ENCODE measurements around the gene FBRSL1.

FBRSL1 gene

DNA sequence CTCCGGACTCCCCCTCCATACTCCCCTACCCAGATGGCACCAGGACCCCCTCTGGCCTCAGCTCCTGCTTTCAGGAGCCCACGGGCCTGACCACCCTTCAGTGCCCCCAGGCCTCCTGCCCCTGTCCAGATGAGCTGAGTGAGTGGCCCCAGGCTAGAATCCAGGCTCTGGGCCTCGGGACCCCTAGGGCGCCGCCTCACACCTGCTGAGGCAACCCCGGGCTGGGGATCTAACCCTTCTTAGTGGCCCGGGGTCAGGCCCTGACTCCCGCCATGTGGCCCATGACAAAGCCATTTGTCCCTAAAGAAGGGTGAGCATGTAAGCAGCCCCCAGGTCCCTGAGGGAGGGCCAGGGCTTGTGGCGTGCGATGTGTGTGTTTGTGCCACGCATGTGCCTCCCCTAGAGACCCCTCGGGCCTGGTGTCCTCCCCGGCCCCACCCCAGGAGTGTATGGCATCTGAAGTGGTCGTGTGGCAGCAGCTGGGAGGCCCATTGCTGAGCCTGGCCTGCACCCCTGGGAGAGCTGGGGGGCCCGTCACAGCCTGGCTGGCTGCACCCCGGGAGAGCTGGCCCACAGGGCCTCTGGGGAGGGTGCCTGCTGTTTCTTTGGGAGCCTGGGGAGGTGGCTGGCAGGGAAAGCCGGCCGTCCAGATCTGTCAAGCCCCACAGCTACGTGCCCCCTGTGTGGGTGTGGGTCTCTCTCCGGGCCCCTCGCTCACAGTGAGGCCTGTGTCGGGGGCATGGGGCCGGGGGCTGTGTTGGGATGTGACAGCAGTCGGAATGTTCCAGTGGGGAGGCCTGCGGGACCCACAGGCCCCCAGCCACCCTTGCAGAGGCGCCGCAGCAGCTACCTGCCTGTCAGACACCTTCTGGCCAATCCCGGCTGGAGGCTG lies 7.8 kb downstream of the FBRSL1 start:
- DNase-seq (ENCODE audit: low read depth), result no peak

DNA sequence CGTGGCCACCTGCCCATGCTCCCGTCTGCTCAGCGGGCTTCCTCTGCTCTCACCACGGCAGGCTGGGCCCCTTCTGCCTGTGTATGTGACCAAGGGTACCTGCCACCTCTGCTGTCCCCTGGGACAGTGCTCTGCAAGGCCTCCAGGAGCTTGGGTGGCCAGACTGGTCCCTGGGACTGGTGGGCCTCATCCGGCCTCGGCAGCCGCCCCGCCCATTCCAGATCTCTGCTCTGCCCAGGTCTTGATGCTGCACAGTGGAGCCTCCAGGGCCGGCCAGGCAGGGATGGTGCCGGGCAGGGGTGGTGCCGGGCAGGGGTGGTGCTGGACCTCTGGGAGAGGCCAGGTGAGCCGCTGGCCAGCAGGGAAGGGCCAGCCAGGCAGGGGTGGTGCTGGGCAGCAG lies 9.0 kb downstream of the FBRSL1 start:
- DNase-seq (ENCODE audit: low read depth), result no peak

- DNase-seq (ENCODE audit: low read depth), result no peak
Measured at GRCh38 chr12:132500142-132500855, 10.3 kb downstream of the FBRSL1 start.

- DNase-seq (ENCODE audit: low read depth), result no peak
Measured at GRCh38 chr12:132500856-132501180, 10.9 kb downstream of the FBRSL1 start.

DNA sequence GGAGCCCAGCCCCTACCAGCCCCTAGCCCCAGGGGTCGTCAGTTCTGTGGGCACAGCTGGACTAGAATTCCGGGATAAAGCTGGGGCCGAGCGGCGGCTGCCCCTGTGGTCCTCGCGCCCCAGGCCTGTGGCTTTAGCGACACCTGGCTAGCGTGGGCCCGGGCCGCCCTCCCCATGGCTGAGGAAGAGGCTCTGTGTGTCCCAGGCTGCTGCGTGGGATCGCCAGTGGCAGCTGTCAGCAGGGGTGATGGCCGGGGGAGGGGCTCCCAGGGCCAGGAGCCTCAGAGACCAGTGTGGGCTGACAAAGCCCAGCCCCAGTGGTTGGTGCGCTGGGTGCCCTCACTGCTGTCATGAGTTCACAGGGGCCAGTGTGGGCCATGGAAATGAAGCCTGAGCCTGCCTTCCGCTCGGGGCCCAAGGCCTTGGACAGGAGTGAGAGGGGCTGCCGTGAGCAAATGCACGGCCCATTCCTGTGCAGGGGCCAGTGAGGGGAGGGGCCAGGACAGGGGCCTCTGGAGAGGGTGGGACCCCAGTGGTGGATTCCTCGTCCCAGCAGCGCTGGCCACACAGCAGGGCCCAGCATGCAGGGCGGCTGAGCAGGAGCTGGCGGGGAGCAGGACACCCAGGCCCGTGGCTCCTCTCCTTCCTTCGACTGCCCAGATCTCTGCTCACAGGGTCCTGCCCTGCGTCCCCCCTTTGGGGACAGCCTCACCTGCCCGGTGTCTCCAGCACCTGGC lies 11.4 kb downstream of the FBRSL1 start:
- DNase-seq (ENCODE audit: low read depth), result no peak

DNA sequence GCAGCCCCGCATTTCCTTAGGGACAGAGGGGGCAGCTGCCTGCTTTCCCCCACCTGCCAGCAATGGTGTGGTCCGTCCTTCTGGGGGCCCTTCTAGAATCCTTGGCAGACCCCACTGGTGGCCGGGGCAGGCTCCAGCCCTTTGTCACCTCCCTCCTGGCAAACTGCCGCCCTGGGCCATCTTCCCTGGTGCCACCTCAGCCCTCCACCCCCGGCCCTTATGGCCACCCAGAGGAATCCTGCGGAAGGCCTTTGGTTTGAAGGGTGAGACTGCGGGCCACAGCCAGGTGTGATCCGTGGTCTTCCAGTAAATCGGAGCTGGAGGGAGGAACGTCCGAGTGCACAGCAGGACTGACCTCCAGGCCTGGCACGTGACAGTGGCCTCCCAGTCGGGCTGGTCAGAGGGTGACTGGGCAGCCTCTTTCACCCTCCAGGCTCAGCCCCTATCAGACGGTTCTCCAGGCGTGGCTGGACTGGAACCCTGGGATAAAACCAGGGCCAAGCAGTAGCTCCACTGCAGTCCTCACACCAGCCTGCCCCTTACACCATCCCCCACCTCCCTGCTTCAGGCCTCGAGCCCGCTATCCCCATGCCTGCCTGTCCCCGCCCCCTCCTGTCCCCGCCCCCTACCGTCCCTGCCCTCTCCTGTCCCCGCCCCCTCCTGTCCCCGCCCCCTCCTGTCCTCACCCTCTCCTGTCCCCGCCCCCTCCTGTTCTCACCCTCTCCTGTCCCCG lies 12.4 kb downstream of the FBRSL1 start:
- no peak for DNase-seq (ENCODE audit: low read depth)

GRCh38 chr12:132502882-132503193 lies 12.9 kb downstream of the FBRSL1 start:
- no peak for DNase-seq (ENCODE audit: low read depth)

- no peak for DNase-seq (ENCODE audit: low read depth)
Measured at GRCh38 chr12:132503618-132504204, 13.8 kb downstream of the FBRSL1 start.

- no peak for DNase-seq (ENCODE audit: low read depth)
Measured at GRCh38 chr12:132505105-132505851, 15.3 kb downstream of the FBRSL1 start.

DNA sequence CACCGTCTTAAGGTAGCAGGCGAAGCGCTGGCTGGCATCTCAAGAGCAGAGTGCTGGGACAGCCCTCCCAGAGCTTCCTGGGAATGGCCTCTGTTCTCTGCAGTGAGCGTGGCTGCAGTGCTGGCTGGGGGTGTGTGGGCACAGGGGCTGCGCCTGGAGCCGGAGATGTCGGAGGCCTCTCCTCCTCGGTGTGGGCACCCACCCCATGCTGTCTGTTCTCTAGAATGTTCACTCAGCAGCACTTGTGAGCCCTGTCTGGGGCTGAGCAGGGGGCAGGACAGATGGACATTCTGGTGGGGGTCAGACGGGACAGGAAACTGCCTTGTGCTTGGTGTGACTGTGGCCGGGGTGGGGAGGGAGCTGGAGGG lies 15.9 kb downstream of the FBRSL1 start:
- no peak for DNase-seq (ENCODE audit: low read depth)

DNA sequence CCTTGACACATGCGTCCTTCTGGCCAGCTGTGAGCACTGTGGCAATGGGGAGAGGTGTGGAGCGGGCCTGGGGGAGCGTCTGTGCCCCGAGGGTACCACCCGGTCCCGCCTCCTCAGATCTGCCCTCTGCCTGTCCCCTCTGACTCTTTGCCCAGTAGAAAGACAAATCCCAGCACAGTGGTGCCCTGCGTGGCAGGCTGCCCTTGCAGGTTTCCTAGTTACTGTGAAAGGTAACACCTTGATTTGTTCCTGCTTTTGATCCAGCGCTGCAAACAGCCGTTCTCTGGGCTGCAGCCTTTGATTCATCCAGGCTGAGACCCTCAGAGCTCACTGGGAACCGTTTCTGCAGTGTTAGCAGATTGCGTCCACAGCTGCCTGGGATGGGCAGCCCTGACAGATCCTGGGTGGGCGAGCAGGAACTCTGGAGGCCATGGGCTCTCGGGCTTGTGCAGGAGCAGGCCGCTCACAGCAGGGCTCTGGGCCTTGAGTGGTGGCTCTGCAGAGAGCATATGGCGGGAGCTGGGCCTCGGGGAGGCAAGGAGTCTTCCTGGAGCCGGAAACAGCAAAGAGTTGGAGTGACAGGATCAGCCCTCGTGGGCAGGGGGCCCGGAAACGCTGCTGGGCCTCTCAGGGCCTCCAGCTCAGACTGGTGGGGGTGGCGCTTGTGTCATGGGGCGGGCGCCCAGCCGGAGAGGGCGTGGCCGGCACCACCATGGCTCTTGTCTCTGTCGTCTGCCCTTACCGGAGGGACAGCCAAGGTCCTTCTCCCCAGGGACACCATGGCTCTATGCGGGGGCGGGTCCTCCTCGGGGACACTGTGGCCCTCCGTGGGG lies 16.6 kb downstream of the FBRSL1 start:
- peak; percentile 82 for DNase-seq (ENCODE audit: low read depth)

DNA sequence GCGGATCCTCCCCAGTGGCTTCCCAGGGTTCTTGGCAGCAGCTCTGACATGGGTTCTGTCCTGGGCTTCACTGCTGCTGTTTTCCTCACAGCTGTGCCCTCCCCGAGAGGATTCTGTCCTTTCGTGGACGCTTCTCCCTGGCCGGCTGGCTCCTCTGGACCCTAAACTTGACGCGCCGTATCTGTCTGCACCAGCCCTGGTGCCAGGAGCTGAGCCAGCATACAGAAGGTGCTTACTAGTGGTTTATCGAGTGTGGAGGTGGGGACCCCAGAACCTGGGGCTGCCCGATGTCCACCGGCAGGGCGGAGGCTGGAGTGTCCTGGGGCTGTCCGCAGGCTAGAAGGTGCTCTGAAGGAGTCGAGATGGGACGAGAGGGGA lies 17.2 kb downstream of the FBRSL1 start:
- DNase-seq (ENCODE audit: low read depth), result no peak

DNA sequence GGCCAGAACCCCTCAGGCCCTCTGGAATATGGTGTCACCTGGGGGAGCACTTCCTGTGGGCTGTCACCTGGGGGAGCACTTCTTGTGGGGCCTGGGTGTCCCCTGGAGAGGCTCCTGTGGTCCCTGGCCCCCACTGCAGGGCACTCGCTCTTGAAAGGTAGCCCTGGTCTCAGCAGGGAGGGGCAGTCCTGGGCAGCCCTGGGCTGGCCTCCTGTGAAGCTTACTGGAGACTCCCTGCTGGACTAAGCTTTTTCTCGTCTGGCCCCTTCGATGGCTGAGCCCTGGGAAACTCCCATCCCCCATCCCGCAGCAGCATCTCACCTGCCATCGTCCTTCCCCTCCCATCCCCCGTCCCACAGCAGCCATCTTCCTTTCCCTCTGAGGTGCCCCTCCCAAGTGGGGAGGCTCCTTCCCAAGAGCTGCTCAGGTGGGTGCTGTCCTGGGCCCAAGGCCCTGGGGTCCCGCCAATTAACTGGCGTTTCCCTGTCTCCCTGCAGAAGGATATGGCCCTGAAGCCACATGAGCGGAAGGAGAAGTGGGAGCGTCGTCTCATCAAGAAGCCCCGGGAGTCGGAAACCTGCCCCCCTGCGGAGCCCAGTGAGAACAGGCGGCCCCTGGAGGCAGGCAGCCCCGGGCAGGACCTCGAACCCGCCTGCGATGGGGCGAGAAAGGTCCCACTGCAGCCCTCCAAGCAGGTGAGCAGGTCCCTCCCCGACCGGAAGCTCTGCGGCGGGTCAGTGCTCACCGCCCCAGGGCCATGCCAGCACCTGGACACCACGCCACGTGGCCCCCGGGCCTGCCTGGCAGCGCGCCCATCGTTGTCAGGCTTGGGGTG lies 17.9 kb downstream of the FBRSL1 start:
- DNase-seq (ENCODE audit: low read depth), result no peak

DNA sequence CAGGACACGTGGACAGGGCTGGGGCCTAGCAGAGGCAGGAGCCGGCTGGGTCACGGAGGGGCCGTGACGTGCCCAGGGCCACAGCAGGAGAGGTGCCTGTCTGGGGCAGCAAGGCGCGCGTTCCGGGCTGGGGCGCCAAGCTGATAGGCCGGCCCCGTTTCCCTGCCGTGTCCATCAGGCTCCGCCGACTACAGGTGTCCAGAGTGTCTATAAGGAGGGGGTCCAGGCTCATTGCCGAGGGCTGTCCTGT lies 18.5 kb downstream of the FBRSL1 start:
- DNase-seq (ENCODE audit: low read depth), result no peak

DNA sequence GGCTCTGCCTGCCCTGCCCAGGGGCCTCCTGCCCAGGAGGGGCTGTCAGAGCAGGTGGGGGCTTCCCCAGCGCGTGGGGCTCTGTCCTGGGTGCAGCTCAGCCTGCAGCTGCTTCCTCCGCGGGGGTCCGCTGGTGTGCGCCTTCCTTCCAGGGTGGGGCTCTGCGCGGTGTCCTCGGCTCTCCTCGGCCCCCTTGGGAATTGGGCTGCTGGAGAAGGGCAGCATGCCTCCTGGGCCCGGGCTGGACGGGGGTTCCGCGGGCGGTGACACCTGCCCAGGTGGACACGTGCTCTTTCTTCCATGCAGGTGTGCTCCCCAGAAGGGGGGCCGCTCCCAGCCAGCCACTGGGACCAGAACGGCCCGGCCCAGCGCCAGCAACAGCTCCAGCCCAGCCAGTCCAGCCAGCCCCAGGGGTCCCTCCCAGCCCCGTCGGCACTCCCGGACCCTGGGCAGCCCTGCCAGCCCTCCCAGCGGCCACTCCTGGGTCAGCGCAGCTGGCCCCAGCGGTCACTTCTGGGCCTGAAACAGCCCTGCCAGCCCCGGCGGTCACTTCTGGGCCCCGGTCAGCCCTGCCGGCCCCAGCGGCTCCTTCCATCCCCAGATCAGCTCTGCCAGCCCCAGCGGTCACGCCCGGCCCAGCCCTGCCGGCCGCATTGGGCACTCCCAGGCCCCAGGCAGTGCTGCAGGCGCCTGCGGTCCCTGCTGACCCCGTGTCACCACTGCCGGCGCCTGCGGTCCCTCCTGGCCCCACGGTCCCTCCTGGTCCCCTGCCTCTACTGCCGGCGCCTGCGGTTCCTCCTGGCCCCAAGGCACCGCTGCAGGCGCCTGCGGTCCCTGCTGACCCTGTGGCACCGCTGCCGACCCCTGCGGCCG lies 19.1 kb downstream of the FBRSL1 start:
- no peak for DNase-seq (ENCODE audit: low read depth)

- no peak for DNase-seq (ENCODE audit: low read depth)
Measured at GRCh38 chr12:132510111-132510724, 20.3 kb downstream of the FBRSL1 start.

DNA sequence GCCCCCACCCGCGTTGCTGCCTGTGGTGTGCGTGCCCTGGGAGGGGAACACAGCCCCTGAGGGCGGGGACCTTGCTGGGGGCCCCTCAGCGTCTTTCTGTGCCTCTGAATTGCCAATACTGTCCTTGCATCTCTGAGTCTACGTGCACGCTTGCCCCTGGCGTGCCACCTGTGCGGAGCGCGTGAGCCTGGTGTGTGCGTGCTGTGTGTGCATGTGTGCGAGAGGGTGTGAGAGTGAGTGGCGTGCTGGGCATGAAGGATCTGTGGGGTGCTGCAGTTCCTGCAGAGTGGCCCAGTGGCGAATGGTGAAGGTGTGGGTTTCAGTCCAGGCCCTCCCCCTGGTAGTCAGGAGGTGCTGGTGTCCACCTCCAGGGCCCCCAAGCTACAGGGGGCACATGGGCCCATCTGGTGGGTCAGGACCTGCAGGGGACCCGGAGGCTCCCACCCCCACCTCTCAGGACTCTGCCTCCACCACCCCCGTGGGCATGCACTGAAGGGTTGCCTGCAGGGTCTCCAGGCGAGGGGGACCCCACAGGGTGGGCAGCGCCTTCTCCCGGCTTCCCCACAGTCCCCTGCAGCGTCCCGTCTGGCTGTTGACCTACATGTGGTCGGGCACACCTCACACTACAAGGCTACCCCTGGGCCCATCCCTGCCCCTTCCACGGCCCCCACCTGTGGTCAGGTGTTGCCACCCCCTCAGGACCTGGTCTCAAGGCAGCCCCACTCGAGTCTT lies 21.0 kb downstream of the FBRSL1 start:
- DNase-seq (ENCODE audit: low read depth), result no peak
